ENCODE measurements around the gene CAP1. TPM values are rescaled to one million over a fixed set of nuclear protein-coding genes. Genes with fewer than 3 reads are reported as not detected.
"Not testable (repeated sequence)": the region's sequence is repeated elsewhere in the genome, so short reads cannot be mapped to it uniquely, and the experiment has no call there.

Gene CAP1
- total RNA-seq, 1 experiment from 2014 or later = 243 TPM

DNA sequence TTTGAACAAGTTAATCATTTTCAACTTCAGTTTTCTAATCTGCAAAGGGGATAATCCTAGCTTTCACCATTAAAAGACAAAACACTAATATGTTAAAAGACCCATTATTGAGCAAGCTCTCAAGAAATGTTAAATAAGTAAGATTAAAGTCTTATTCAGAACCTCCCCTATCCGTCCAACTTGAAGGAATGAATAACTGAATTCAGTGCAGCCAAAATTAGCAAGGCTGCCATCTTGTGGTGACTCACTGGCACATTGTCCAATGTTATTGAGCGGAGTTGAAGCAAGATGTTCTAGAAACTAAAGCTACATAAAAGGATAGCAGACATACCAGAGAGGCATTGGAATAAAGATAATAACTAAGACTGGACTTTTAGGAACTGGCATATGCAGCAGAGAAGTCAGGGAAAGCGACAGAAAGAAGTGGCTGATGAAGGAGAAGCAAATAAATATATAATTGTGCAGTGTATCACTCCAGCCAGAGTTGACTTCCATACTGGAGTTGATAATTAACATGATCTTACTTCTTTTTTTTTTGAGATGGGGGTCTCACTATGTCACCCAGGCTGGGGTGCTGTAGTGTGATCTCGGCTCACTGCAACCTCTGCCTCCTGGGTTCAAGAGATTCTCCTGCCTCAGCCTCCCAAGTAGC lies 8.2 kb upstream of the CAP1 start:
- ChIA-PET CTCF (interaction anchor here (0.6 to 1.2 kb wide), 4 partner anchors 17 to 113 kb away, joined by 3 to 19 read pairs (median 4); no protein-coding TSS in a partner anchor), POLR2A (ENCODE audit: unreplicated experiment) (interaction anchor here (0.7 kb wide), 1 partner anchor 112 kb away, joined by 10 read pairs; no protein-coding TSS in a partner anchor)
- no TSS peak for BruUV-seq (replicated peaks)
- Histone ChIP-seq H3K4me2 (ENCODE audit: low read length) (no peak overlapping the region), H3K4me1 (ENCODE audit: insufficient read depth, low read length) (peaks cover 21% of the 10 kb centered on the region), H3F3A (ENCODE audit: low read length, unreplicated experiment) (no peaks in the 10 kb centered on the region), H2AFZ (ENCODE audit: low read length) (peak overlapping the region; percentile 66; the same call in 1 of the 2 replicates), H4K20me1 (ENCODE audit: low read length) (no peaks in the 10 kb centered on the region), H3K36me3 (ENCODE audit: low read depth, low read length) (no peaks in the 10 kb centered on the region), H3K27ac (ENCODE audit: low read length) (no peak overlapping the region), H3K27me3 (ENCODE audit: low read length) (no peaks in the 10 kb centered on the region), H3K9me3 (ENCODE audit: low read length) (no peaks in the 10 kb centered on the region), H3K4me3 (ENCODE audit: low read length) (no peak overlapping the region), H3K9me2 (replicated peaks; ENCODE audit: low read length) (no peaks in the 10 kb centered on the region), H3K9ac (ENCODE audit: low read length) (no peak overlapping the region), H3K79me2 (ENCODE audit: low read length) (no peaks in the 10 kb centered on the region)
- ATAC-seq (peak; percentile 79), DNase-seq (peak; percentile 71)
- intact Hi-C loops (cut with micrococcal nuclease) = loop anchor here (1.0 to 5.0 kb wide), 4 partner anchors 18 to 216 kb away; no protein-coding TSS in a partner anchor
- peak; percentile 89 for TF ChIP-seq CTCF (conservative IDR thresholded peaks at IDR 0.05; ENCODE audit: low read depth, low read length)
- no peak for TF ChIP-seq EZH2phosphoT487 (IDR thresholded peaks at IDR 0.05; ENCODE audit: borderline replicate concordance, low read length)

- ATAC-seq (no peak), DNase-seq (no peak)
- Histone ChIP-seq H3K27ac (ENCODE audit: low read length) (no peak overlapping the region), H3K4me2 (ENCODE audit: low read length) (no peak overlapping the region), H3F3A (ENCODE audit: low read length, unreplicated experiment) (no peaks in the 10 kb centered on the region), H3K9ac (ENCODE audit: low read length) (no peak overlapping the region), H3K4me3 (ENCODE audit: low read length) (no peak overlapping the region), H3K9me3 (ENCODE audit: low read length) (no peaks in the 10 kb centered on the region), H3K79me2 (ENCODE audit: low read length) (no peaks in the 10 kb centered on the region), H2AFZ (ENCODE audit: low read length) (no peak overlapping the region), H3K27me3 (ENCODE audit: low read length) (no peaks in the 10 kb centered on the region), H3K9me2 (replicated peaks; ENCODE audit: low read length) (no peaks in the 10 kb centered on the region), H3K4me1 (ENCODE audit: insufficient read depth, low read length) (peaks cover 29% of the 10 kb centered on the region), H3K36me3 (ENCODE audit: low read depth, low read length) (no peaks in the 10 kb centered on the region), H4K20me1 (ENCODE audit: low read length) (no peaks in the 10 kb centered on the region)
- CTCF ChIA-PET = no interaction called here
- intact Hi-C loops (cut with micrococcal nuclease) = loop anchor here (5.0 kb wide), 1 partner anchor 48 kb away; no protein-coding TSS in a partner anchor
- no peak for TF ChIP-seq CTCF (conservative IDR thresholded peaks at IDR 0.05; ENCODE audit: low read depth, low read length)
- TF ChIP-seq EZH2 (IDR thresholded peaks at IDR 0.05; ENCODE audit: low read length, unreplicated experiment) = no peak
- no peak for TF ChIP-seq EZH2phosphoT487 (IDR thresholded peaks at IDR 0.05; ENCODE audit: borderline replicate concordance, low read length)
- no TSS peak for BruUV-seq (replicated peaks)
- POLR2A ChIA-PET (ENCODE audit: unreplicated experiment) = no interaction called here
Measured at GRCh38 chr1:40034869-40035268, 5.7 kb upstream of the CAP1 start.

DNA sequence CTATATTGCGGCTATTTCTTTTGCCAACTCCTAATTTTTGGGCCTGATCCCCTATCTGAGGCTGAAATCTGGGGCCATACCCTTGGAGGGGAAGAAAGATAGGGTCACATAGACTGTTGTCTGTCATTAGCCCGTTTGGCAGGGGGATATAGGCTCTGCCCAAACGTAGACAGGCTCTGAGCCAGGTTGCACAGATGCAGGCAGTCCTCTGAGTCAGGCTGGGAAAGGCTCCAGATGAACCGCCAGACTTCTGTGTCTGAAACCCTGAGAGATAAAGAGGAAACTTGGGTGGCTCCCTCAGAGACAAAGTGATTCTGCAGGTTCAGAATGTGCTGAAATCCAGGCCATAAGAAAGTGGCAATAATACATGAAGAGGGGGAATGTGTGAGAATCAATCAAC lies 4.0 kb upstream of the CAP1 start:
- DNase-seq (peak; percentile 69), ATAC-seq (peak; percentile 4; the same call in 1 of the 2 replicates)
- no peak overlapping the region for H3K9ac ChIP-seq (ENCODE audit: low read length)
- ChIA-PET CTCF (no interaction called here), POLR2A (ENCODE audit: unreplicated experiment) (no interaction called here)
- peaks cover 11% of the 10 kb centered on the region for H3K79me2 ChIP-seq (ENCODE audit: low read length)
- no peaks in the 10 kb centered on the region for H3F3A ChIP-seq (ENCODE audit: low read length, unreplicated experiment)
- H4K20me1 ChIP-seq (ENCODE audit: low read length) = 0 out of 2 replicates have a peak, but pooled peaks cover 4% of the 10 kb centered on the region
- no peaks in the 10 kb centered on the region for H3K9me2 ChIP-seq (replicated peaks; ENCODE audit: low read length)
- intact Hi-C loops (cut with micrococcal nuclease) = no loop called here
- H3K4me1 ChIP-seq (ENCODE audit: insufficient read depth, low read length) = peaks cover 20% of the 10 kb centered on the region
- 0 out of 2 replicates have a peak overlapping the region, but pooled peaks have one; percentile 20 for H3K4me2 ChIP-seq (ENCODE audit: low read length)
- no peaks in the 10 kb centered on the region for H3K9me3 ChIP-seq (ENCODE audit: low read length)
- no peak overlapping the region for H2AFZ ChIP-seq (ENCODE audit: low read length)
- BruUV-seq (replicated peaks) = no TSS peak
- H3K4me3 ChIP-seq (ENCODE audit: low read length) = no peak overlapping the region
- no peak overlapping the region for H3K27ac ChIP-seq (ENCODE audit: low read length)
- no peak for TF ChIP-seq EZH2phosphoT487 (IDR thresholded peaks at IDR 0.05; ENCODE audit: borderline replicate concordance, low read length)
- TF ChIP-seq CTCF (conservative IDR thresholded peaks at IDR 0.05; ENCODE audit: low read depth, low read length) = no peak
- TF ChIP-seq EZH2 (IDR thresholded peaks at IDR 0.05; ENCODE audit: low read length, unreplicated experiment) = no peak
- H3K27me3 ChIP-seq (ENCODE audit: low read length) = no peaks in the 10 kb centered on the region
- H3K36me3 ChIP-seq (ENCODE audit: low read depth, low read length) = no peaks in the 10 kb centered on the region

DNA sequence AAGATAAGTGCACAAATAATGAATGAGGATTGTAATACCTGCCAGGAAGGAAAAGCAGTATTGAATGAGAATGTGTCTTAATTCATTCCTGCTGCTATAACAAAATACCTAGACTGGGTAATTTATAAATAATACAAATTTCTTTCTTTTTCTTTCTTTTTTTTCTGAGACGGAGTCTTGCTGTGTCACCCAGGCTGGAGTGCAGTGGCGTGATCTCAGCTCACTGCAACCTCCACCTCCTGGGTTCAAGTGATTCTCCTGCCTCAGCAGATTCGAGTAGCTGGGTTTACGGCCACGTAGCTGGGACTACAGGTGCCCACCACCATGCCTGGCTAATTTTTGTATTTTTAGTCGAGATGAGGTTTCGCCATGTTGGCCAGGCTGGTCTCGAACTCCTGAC lies 3.3 kb upstream of the CAP1 start:
- intact Hi-C loops (cut with micrococcal nuclease); DNase-seq; ATAC-seq; BruUV-seq (replicated peaks); H3K4me2 ChIP-seq (ENCODE audit: low read length); POLR2A ChIA-PET (ENCODE audit: unreplicated experiment); H3K4me3 ChIP-seq (ENCODE audit: low read length); H3K9me2 ChIP-seq (replicated peaks; ENCODE audit: low read length); CTCF ChIA-PET; H3K27ac ChIP-seq (ENCODE audit: low read length); H3F3A ChIP-seq (ENCODE audit: low read length, unreplicated experiment); H2AFZ ChIP-seq (ENCODE audit: low read length); H3K9me3 ChIP-seq (ENCODE audit: low read length); H3K27me3 ChIP-seq (ENCODE audit: low read length); H3K9ac ChIP-seq (ENCODE audit: low read length); H4K20me1 ChIP-seq (ENCODE audit: low read length); H3K36me3 ChIP-seq (ENCODE audit: low read depth, low read length): not testable (repeated sequence)
- Histone ChIP-seq H3K79me2 (ENCODE audit: low read length) (peaks cover 17% of the 10 kb centered on the region), H3K4me1 (ENCODE audit: insufficient read depth, low read length) (peaks cover 26% of the 10 kb centered on the region)

Measured in PC-3 (cell line).